HG03571 (cell line): Measurements from ENCODE around the gene S100A16.

Experiments used
- ATAC-seq: cut with Tn5 transposase; IDR thresholded peaks from one replicate; pipeline ENCODE4 v1.9.1; 2021; ENCODE audit not compliant: unreplicated experiment

Gene S100A16

GRCh38 chr1:153638261-153638660, 25.3 kb upstream of the S100A16 start:
- ATAC-seq = no peak

- ATAC-seq = no peak
Measured at GRCh38 chr1:153636312-153636711, 23.4 kb upstream of the S100A16 start.

GRCh38 chr1:153635872-153636271, 22.9 kb upstream of the S100A16 start:
- no peak for ATAC-seq

- ATAC-seq = peak; percentile 81
Measured at GRCh38 chr1:153633754-153634665, 21.1 kb upstream of the S100A16 start, which contains the start of gene CHTOP. TSS of gene CHTOP (plus strand) at chr1:153634066. CDS start at chr1:153636589, 2,523 bp downstream.

GRCh38 chr1:153633161-153633753, 20.3 kb upstream of the S100A16 start:
- ATAC-seq = no peak

GRCh38 chr1:153631047-153632022, 18.4 kb upstream of the S100A16 start:
- no peak for ATAC-seq

GRCh38 chr1:153630384-153630783, 17.4 kb upstream of the S100A16 start:
- ATAC-seq = no peak

- no peak for ATAC-seq
Measured at GRCh38 chr1:153629971-153630370, 17.0 kb upstream of the S100A16 start.

- ATAC-seq = no peak
Measured at GRCh38 chr1:153629343-153629665, 16.4 kb upstream of the S100A16 start.

GRCh38 chr1:153628638-153629342, 15.9 kb upstream of the S100A16 start:
- no peak for ATAC-seq

GRCh38 chr1:153627715-153628626, 15.0 kb upstream of the S100A16 start, which contains the start of gene S100A1:
TSS of gene S100A1 (plus strand) at chr1:153628434. CDS start at chr1:153630522, 2,088 bp downstream.
- ATAC-seq = no peak

- ATAC-seq = no peak
Measured at GRCh38 chr1:153626904-153627714, 14.2 kb upstream of the S100A16 start, which contains the start of gene S100A13. TSS of gene S100A13 (minus strand) at chr1:153627505. CDS start at chr1:153626472, 1,033 bp downstream.

- no peak for ATAC-seq
Measured at GRCh38 chr1:153626477-153626903, 13.6 kb upstream of the S100A16 start.

- ATAC-seq = no peak
Measured at GRCh38 chr1:153624965-153625611, 12.2 kb upstream of the S100A16 start.

- no peak for ATAC-seq
Measured at GRCh38 chr1:153623101-153623500, 10.2 kb upstream of the S100A16 start.

- no peak for ATAC-seq
Measured at GRCh38 chr1:153619171-153619570, 6.2 kb upstream of the S100A16 start.

GRCh38 chr1:153617663-153618062, 4.7 kb upstream of the S100A16 start:
- no peak for ATAC-seq

GRCh38 chr1:153616917-153617311, 4.0 kb upstream of the S100A16 start:
- no peak for ATAC-seq
